Stimulated activated naive CD4-positive, alpha-beta T cell (primary cell): ENCODE data around the gene SZT2.
"Not testable (repeated sequence)": the region's sequence is repeated elsewhere in the genome, so short reads cannot be mapped to it uniquely, and the experiment has no call there.

Experiments used
- DNase-seq, 6 experiments: peaks; one replicate each; lab custom pipeline; 2025; lab: John Stamatoyannopoulos, UW

SZT2 gene

DNA sequence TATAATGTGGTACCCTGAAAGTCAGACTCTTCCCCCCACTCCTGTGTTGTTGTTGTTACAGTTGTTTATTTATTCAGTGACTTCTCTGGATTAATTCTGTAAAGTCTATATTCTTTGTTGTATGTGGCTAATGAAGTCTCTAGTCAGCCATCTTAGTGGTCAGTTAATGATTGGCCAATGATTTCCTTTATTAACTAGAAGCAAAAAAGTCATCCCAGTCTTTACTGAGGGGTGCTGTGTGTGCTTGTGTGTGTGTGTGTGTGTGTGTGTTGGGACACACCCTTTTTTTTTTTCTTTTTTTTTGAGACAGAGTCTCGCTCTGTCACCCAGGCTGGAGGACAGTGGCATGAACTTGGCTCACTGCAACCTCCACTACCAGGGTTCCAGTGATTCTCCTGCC lies 101.4 kb downstream of the SZT2 start:
- DNase-seq, result no peak

DNA sequence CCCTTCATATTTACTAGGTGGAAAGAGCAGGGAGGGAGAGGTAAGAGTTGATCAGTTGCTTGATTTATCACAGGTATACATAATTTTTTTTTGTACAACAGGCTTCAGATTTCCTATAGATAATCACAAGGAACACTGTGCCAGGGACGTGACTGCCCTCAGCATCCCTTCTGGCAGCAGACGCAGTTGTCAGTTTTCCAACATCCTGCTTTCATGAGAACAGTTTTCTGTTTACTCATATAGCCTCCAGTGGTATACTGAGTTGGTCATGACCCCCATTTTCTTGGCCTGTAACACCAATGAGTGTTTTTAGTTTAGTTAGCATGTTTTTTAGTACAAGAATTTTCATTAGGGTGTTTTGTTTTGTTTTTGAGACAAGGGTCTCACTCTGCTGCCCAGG lies 103.1 kb downstream of the SZT2 start:
- no peak for DNase-seq

- DNase-seq, result no peak
Measured at GRCh38 chr1:43493661-43494450, 104.2 kb downstream of the SZT2 start.

GRCh38 chr1:43495204-43495603 lies 105.5 kb downstream of the SZT2 start:
- DNase-seq, result no peak

DNA sequence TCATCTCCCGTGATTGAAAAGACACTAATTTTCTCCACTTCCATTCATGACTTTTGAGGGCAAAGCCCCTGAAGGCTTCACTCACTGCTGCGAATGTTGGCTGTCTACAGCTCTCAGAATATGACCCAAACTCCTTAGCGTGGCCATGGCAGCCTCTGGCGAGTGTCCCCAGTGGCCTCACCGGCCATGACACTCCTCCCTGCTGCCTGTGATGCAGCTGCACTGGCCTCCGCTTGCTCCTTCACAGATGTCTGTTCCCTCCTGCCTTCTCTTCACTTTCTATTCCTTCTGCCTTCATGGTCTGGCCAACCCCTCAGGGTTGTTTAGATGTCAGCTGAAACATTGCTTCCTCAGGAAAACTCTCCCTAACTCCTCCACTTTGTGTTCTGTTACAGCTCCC lies 110.2 kb downstream of the SZT2 start:
- DNase-seq, result no peak

DNA sequence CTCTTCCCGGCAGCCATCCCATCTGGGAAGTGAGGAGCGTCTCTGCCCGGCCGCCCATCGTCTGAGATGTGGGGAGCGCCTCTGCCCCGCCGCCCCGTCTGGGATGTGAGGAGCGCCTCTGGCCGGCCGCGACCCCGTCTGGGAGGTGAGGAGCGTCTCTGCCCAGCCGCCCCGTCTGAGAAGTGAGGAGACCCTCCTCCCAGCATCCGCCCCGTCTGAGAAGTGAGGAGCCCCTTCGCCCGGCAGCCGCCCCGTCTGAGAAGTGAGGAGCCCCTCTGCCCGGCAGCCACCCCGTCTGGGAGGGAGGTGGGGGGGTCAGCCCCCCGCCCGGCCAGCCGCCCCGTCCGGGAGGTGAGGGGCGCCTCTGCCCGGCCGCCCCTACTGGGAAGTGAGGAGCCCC lies 112.1 kb downstream of the SZT2 start:
- DNase-seq, result not testable (repeated sequence)

DNA sequence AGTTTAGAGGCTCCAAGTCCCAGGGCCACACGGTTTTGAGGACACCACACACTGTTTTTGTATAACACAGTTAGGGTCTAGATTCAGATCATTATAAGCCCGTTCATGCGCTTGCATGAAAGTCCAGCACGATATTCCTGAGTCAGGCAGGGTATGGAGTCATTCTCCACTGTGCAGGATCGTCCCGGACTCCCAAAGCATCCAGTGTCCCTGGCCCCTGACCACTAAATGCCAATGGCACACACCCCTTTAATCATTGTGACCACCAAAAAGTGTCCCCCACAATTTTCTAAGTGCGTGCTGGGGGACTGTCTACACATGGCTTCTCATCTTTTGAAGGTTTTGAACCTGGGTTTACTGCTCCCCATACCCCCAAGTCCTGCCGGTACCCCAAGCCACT lies 113.8 kb downstream of the SZT2 start:
- DNase-seq, result no peak
